IMR-90 (cell line): Measurements from ENCODE around the gene PLOD3. TPM values are rescaled to one million over a fixed set of nuclear protein-coding genes. Genes with fewer than 3 reads are reported as not detected.
"Not testable (repeated sequence)": the region's sequence is repeated elsewhere in the genome, so short reads cannot be mapped to it uniquely, and the experiment has no call there.

ENCODE experiments used
- ATAC-seq: fragments of 200-7000 bp; cut with Tn5 transposase; 2 replicates; pipeline ENCODE4 v1.9.1; 2020; ENCODE audit warnings: low read depth, mild to moderate bottlenecking, moderate library complexity
- BruUV-seq: library from RNA; stranded (reverse); fragments of 400-500 nt; replicated peaks from 2 replicates; lab custom pipeline; 2021; lab: Mats Ljungman, UMichigan
- CTCF ChIA-PET: fragments of 300-600 bp; formaldehyde crosslinking; extraction: SDS; loops from one replicate; lab custom pipeline; 2021; ENCODE audit warnings: antibody characterized with exemption; lab: Yijun Ruan, JAX
- POLR2A ChIA-PET: fragments of 300-600 bp; sonication (Branson Sonifier 250); formaldehyde crosslinking; loops from one replicate; lab custom pipeline; 2022; ENCODE audit warnings: antibody characterized with exemption; ENCODE audit not compliant: unreplicated experiment; lab: Charles Lee
- DNase-seq: peaks from one replicate; pipeline ENCODE4 v3.0.0; 2013
- H2AFZ ChIP-seq: replicated peaks from 2 replicates; pipeline ENCODE3; 2013; ENCODE audit warnings: low read length, mild to moderate bottlenecking; ENCODE audit not compliant: poor library complexity
- H2AK5ac ChIP-seq: 2 replicates; pipeline ENCODE4 v1.6.1; 2013; ENCODE audit warnings: low read depth, low read length, inconsistent platforms
- H2AK9ac ChIP-seq: replicated peaks from 2 replicates; pipeline ENCODE3; 2013; ENCODE audit warnings: mild to moderate bottlenecking, low read depth, low read length, moderate library complexity; ENCODE audit not compliant: poor library complexity
- H2BK120ac ChIP-seq: 2 replicates; pipeline ENCODE4 v1.6.1; 2013; ENCODE audit warnings: low read depth, low read length, inconsistent platforms
- H2BK15ac ChIP-seq: 3 replicates; pipeline ENCODE4 v1.6.1; 2013; ENCODE audit warnings: low read depth, low read length, inconsistent platforms
- H2BK20ac ChIP-seq: 2 replicates; pipeline ENCODE4 v1.6.1; 2013; ENCODE audit warnings: low read depth, mild to moderate bottlenecking, inconsistent platforms, low read length, moderate library complexity
- H2BK5ac ChIP-seq: 2 replicates; pipeline ENCODE4 v1.6.1; 2013; ENCODE audit warnings: mild to moderate bottlenecking, low read depth, low read length, inconsistent platforms; ENCODE audit not compliant: poor library complexity, severe bottlenecking
- H3K14ac ChIP-seq: replicated peaks from 2 replicates; pipeline ENCODE4 v1.6.1; 2013; ENCODE audit warnings: low read depth, low read length, inconsistent platforms
- H3K18ac ChIP-seq: 2 replicates; pipeline ENCODE4 v1.6.1; 2013; ENCODE audit warnings: low read depth, low read length, control low read depth
- H3K23ac ChIP-seq: 2 replicates; pipeline ENCODE4 v1.6.1; 2013; ENCODE audit warnings: low read depth, low read length, inconsistent platforms
- H3K27ac ChIP-seq: 2 replicates; pipeline ENCODE4 v1.5.1; 2013; ENCODE audit warnings: mild to moderate bottlenecking, control low read depth, low read length; ENCODE audit not compliant: insufficient read depth
- H3K27me3 ChIP-seq: 2 replicates; pipeline ENCODE4 v1.6.1; 2013; ENCODE audit warnings: low read length; ENCODE audit not compliant: control insufficient read depth, insufficient read depth
- H3K36me3 ChIP-seq: 2 replicates; pipeline ENCODE4 v1.6.1; 2013; ENCODE audit warnings: low read length, mixed read lengths; ENCODE audit not compliant: control insufficient read depth, insufficient read depth
- H3K4ac ChIP-seq: 2 replicates; pipeline ENCODE4 v1.6.1; 2013; ENCODE audit warnings: low read depth, low read length, inconsistent platforms
- H3K4me1 ChIP-seq: 2 replicates; pipeline ENCODE4 v1.6.1; 2013; ENCODE audit warnings: low read length, mixed read lengths; ENCODE audit not compliant: control insufficient read depth, insufficient read depth
- H3K4me2 ChIP-seq: 2 replicates; pipeline ENCODE4 v1.6.1; 2013; ENCODE audit warnings: low read depth, mild to moderate bottlenecking, control low read depth, low read length, moderate library complexity
- H3K4me3 ChIP-seq: 2 replicates; pipeline ENCODE4 v1.5.1; 2013; ENCODE audit warnings: low read depth, mild to moderate bottlenecking, control low read depth, low read length, moderate library complexity; ENCODE audit not compliant: insufficient read depth
- H3K56ac ChIP-seq: 2 replicates; pipeline ENCODE4 v1.6.1; 2013; ENCODE audit warnings: low read length, inconsistent platforms; ENCODE audit not compliant: insufficient read depth; ENCODE audit errors: extremely low read depth
- H3K79me1 ChIP-seq, 2 experiments: 2 replicates each; pipeline ENCODE4 v1.6.1; 2013; ENCODE audit warnings: low read length in 2 of 2, inconsistent platforms in 1 of 2, low read depth in 1 of 2
- H3K9ac ChIP-seq: 2 replicates; pipeline ENCODE4 v1.6.1; 2013; ENCODE audit warnings: low read depth, low read length, control low read depth
- H3K9me1 ChIP-seq: 2 replicates; pipeline ENCODE4 v1.6.1; 2013; ENCODE audit warnings: low read length, inconsistent platforms; ENCODE audit not compliant: insufficient read depth
- H3K9me3 ChIP-seq: 2 replicates; pipeline ENCODE4 v1.6.1; 2013; ENCODE audit warnings: low read length; ENCODE audit not compliant: control insufficient read depth, insufficient read depth
- H4K20me1 ChIP-seq: 2 replicates; pipeline ENCODE4 v1.6.1; 2013; ENCODE audit warnings: low read length, inconsistent platforms; ENCODE audit not compliant: insufficient read depth
- H4K5ac ChIP-seq: 2 replicates; pipeline ENCODE4 v1.6.1; 2013; ENCODE audit warnings: mild to moderate bottlenecking, low read depth, low read length, control low read depth
- H4K8ac ChIP-seq, 2 experiments: 2 replicates each; pipeline ENCODE4 v1.6.1; 2013; ENCODE audit warnings: low read depth in 2 of 2, low read length in 2 of 2, control low read depth in 1 of 2, inconsistent platforms in 1 of 2
- H4K91ac ChIP-seq: 2 replicates; pipeline ENCODE4 v1.6.1; 2013; ENCODE audit warnings: low read depth, low read length, inconsistent platforms; ENCODE audit not compliant: insufficient read depth
- NFE2L2 ChIP-seq: fragments of 150-350 bp; IDR thresholded peaks from 2 replicates; pipeline ENCODE4 v1.6.1; 2016; ENCODE audit warnings: low read depth, mild to moderate bottlenecking, low read length
- RCOR1 ChIP-seq: IDR thresholded peaks from 2 replicates; pipeline ENCODE4 v1.6.1; 2012; ENCODE audit warnings: mild to moderate bottlenecking, low read length, improper control_type of control experiment; ENCODE audit not compliant: insufficient replicate concordance
- SMC3 ChIP-seq: fragments of 150-350 bp; IDR thresholded peaks from 2 replicates; pipeline ENCODE4 v1.6.1; 2016; ENCODE audit warnings: low read depth, mild to moderate bottlenecking, antibody characterized with exemption, low read length, moderate library complexity
- WGBS, 2 experiments: methylation state at CpG; one replicate each; pipeline versions ENCODE4 v1.1.5 to v1.1.7; 2013; ENCODE audit warnings: missing lambda C conversion rate in 2 of 2; ENCODE audit not compliant: insufficient read length in 1 of 2; ENCODE audit errors: extremely low coverage in 2 of 2; 5-methylcytosine and 5-hydroxymethylcytosine counted together
- dilution Hi-C: fragments of 300-500 bp; cut with HindIII; formaldehyde crosslinking; loops from one replicate; pipeline ENCODE4 v1.14.3; 2018; ENCODE audit warnings: low sequenced_read_pairs; ENCODE audit not compliant: unreplicated experiment
- in situ Hi-C: fragments of 300-500 bp; cut with MboI; formaldehyde crosslinking; loops from 3 replicates; pipeline ENCODE4 v1.14.3; 2019; ENCODE audit warnings: low sequenced_read_pairs, inconsistent platforms, mixed read lengths
- intact Hi-C: fragments of 100-400 bp; cut with micrococcal nuclease; formaldehyde crosslinking; loops from 2 replicates; pipeline ENCODE4 v1.10.0; 2022
- polyA plus RNA-seq, 3 experiments: library from polyadenylated mRNA; depleted of rRNA; stranded (reverse); fragments of >200 nt; gene quantifications; 2 replicates each; pipeline ENCODE4 v1.2.3, GENCODE V29; 2012; ENCODE audit warnings: low replicate concordance in 1 of 3
- total RNA-seq: library from RNA; depleted of rRNA; stranded (reverse); fragments of >200 nt; gene quantifications from 2 replicates; pipeline ENCODE4 v1.2.3, GENCODE V29; 2012

Gene PLOD3
- total and polyA plus RNA-seq, 2 of the 4 experiments (the other 2 are of a cell fraction): 21.7 to 159 TPM

DNA sequence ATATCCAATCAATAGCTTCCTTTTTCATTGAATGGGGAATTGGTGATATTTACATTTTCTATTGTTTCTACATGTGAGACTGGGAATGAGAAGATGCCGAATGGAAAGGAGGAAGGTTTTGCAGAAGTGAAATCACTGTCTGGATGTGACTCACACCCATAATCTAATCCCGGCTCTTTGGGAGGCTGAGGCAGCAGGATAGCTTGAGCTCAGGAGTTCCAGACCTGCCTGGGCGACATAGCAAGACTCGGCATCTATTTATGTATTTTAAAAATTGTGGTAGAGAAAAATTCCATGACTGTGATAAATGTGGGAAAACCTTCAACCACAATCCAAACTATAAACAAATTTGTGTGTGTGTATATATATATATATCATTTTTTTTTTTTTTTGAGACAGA, 38.4 kb upstream of the PLOD3 start:
- CTCF ChIA-PET: no interaction called here
- Histone ChIP-seq H3K9me1 (peaks cover 3% of the 10 kb centered on the region; the same call in 1 of the 2 replicates), H3K27me3 (peaks cover 19% of the 10 kb centered on the region), H4K20me1 (peaks cover 6% of the 10 kb centered on the region; the same call in 1 of the 2 replicates), H2BK20ac (no peak overlapping the region), H4K8ac (no peak overlapping the region), H3K56ac (no peak overlapping the region), H2BK120ac (no peak overlapping the region), H3K4me2 (no peak overlapping the region), H2AK9ac (no peak overlapping the region), H2AFZ (no peak overlapping the region), H2BK5ac (no peak overlapping the region), H3K9ac (no peak overlapping the region), H3K4ac (no peak overlapping the region), H2AK5ac (no peak overlapping the region), H3K27ac (no peak overlapping the region), H4K91ac (no peak overlapping the region), H4K5ac (no peak overlapping the region), H3K4me1 (peaks cover 3% of the 10 kb centered on the region; the same call in 1 of the 2 replicates), H3K79me1 (peaks cover 4 to 12% of the 10 kb centered on the region in 2 experiments; a peak in 3 of 4 replicates), H3K23ac (no peak overlapping the region), H3K4me3 (no peak overlapping the region), H3K18ac (no peak overlapping the region), H2BK15ac (no peak overlapping the region), H3K14ac (no peak overlapping the region), H3K9me3 (no peaks in the 10 kb centered on the region), H3K36me3 (no peaks in the 10 kb centered on the region)
- in situ Hi-C loops (no loop called here), dilution Hi-C loops (no loop called here), intact Hi-C loops (no loop called here)
- no CpG with 5 or more reads among the region's 4 CpGs for WGBS, 2 experiments
- no peak for DNase-seq
- BruUV-seq: no TSS peak
- no peak for ATAC-seq
- TF ChIP-seq SMC3: no peak
- no peak for TF ChIP-seq RCOR1
- no peak for TF ChIP-seq NFE2L2
- POLR2A ChIA-PET: interaction anchor here (0.7 kb wide), 1 partner anchor 171 kb away, joined by 3 read pairs; no protein-coding TSS in a partner anchor

DNA sequence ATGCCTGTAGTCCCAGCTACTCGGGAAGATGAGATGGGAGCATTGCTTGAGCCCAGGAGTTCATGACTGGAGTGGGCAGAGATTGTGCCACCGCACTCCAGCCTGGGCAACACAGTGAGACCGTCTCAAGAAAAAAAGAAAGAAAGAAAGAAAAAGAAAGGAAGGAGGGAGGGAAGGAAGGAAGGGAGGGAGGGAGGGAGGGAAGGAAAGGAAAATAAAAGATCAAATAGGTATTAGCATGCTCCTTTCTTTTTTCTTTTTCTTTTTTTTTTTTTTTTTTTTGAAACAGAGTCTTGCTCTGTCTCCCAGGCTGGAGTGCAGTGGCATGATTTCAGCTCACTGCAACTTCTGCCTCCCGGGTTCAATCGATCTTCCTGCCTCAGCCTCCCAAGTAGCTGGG, 35.8 kb upstream of the PLOD3 start:
- H3K4me1 ChIP-seq, H4K20me1 ChIP-seq, H3K27me3 ChIP-seq, H3K9me1 ChIP-seq, H3K4me2 ChIP-seq, intact Hi-C loops, in situ Hi-C loops, H2BK5ac ChIP-seq, H3K23ac ChIP-seq, H3K18ac ChIP-seq, H3K36me3 ChIP-seq, BruUV-seq, H2AFZ ChIP-seq, H3K9ac ChIP-seq, H2BK120ac ChIP-seq, dilution Hi-C loops, H2AK5ac ChIP-seq, H3K56ac ChIP-seq, H3K27ac ChIP-seq, DNase-seq, H3K4me3 ChIP-seq, H4K91ac ChIP-seq, H2AK9ac ChIP-seq, POLR2A ChIA-PET, ATAC-seq, H3K4ac ChIP-seq, H3K9me3 ChIP-seq, H2BK15ac ChIP-seq, H3K14ac ChIP-seq, H2BK20ac ChIP-seq: not testable (repeated sequence)
- peak overlapping the region; percentile 23; the same call in 1 of the 2 replicates for H4K5ac ChIP-seq
- peak overlapping the region; percentile 74 to 75; a peak in 2 of 4 replicates for H4K8ac ChIP-seq
- H3K79me1 ChIP-seq: peaks cover 8 to 20% of the 10 kb centered on the region in 2 experiments
- CTCF ChIA-PET: interaction anchor here (0.6 to 1.4 kb wide), 2 partner anchors 9 to 59 kb away, joined by 3 to 4 read pairs; no protein-coding TSS in a partner anchor
- WGBS, 2 experiments: no CpG with 5 or more reads among the region's 5 CpGs
